Hematopoietic multipotent progenitor cell treated with erythropoietin and hydrocortisone succinate and interleukin-3 and kit ligand, for 17 days (in vitro differentiated cells): Measurements from ENCODE around the gene C21orf58.

Source experiments
- DNase-seq: peaks from one replicate; pipeline ENCODE4 v3.0.0-alpha.2; 2015; ENCODE audit warnings: low spot score

Gene C21orf58

GRCh38 chr21:46295177-46295770, 28.4 kb downstream of the C21orf58 start:
- no peak for DNase-seq

- peak; percentile 56 for DNase-seq
Observed at GRCh38 chr21:46294647-46295176, 29.0 kb downstream of the C21orf58 start.

GRCh38 chr21:46291561-46291960, 32.1 kb downstream of the C21orf58 start:
- no peak for DNase-seq

- no peak for DNase-seq
Observed at GRCh38 chr21:46289655-46290179, 34.0 kb downstream of the C21orf58 start.

- DNase-seq = no peak
Observed at GRCh38 chr21:46287541-46287940, 36.1 kb downstream of the C21orf58 start.

- peak; percentile 32 for DNase-seq
Observed at GRCh38 chr21:46286648-46287002, 37.0 kb downstream of the C21orf58 start.

GRCh38 chr21:46285761-46286647, 37.7 kb downstream of the C21orf58 start, which contains the start of gene YBEY:
Gene YBEY, plus strand, starts transcription at chr21:46286342. Its CDS starts 572 bp downstream, at chr21:46286914.
- peak; percentile 80 for DNase-seq

- DNase-seq = no peak
Observed at GRCh38 chr21:46285206-46285661, 38.4 kb downstream of the C21orf58 start, which contains the start of gene MCM3AP. Gene MCM3AP, minus strand, starts transcription at chr21:46285611. Its CDS starts 325 bp downstream, at chr21:46285286.

GRCh38 chr21:46284733-46285132, 38.9 kb downstream of the C21orf58 start:
- no peak for DNase-seq

GRCh38 chr21:46284077-46284644, 39.5 kb downstream of the C21orf58 start:
- no peak for DNase-seq

- no peak for DNase-seq
Observed at GRCh38 chr21:46274797-46275390, 48.8 kb downstream of the C21orf58 start.

- DNase-seq = no peak
Observed at GRCh38 chr21:46273341-46273740, 50.3 kb downstream of the C21orf58 start.

GRCh38 chr21:46269466-46269865, 54.2 kb downstream of the C21orf58 start:
- no peak for DNase-seq

GRCh38 chr21:46268371-46268770, 55.3 kb downstream of the C21orf58 start:
- no peak for DNase-seq

- no peak for DNase-seq
Observed at GRCh38 chr21:46266946-46267345, 56.7 kb downstream of the C21orf58 start.

- no peak for DNase-seq
Observed at GRCh38 chr21:46265736-46266525, 57.7 kb downstream of the C21orf58 start.

GRCh38 chr21:46264690-46265144, 59.0 kb downstream of the C21orf58 start:
- DNase-seq = peak; percentile 57

- no peak for DNase-seq
Observed at GRCh38 chr21:46264046-46264689, 59.5 kb downstream of the C21orf58 start.

- DNase-seq = no peak
Observed at GRCh38 chr21:46256501-46256994, 67.1 kb downstream of the C21orf58 start.

GRCh38 chr21:46255758-46256337, 67.8 kb downstream of the C21orf58 start:
- no peak for DNase-seq
